Fibroblast of the aortic adventitia (primary cell): Measurements from ENCODE around the gene ANKRD13D. TPM values are rescaled to one million over a fixed set of nuclear protein-coding genes. Genes with fewer than 3 reads are reported as not detected.

Experiments used
- DNase-seq: peaks from one replicate; pipeline ENCODE4 v3.0.0-alpha.2; 2010; ENCODE audit warnings: low read depth
- H3K4me3 ChIP-seq: 2 replicates; pipeline ENCODE4 v1.5.1; 2011; ENCODE audit warnings: low read depth, mild to moderate bottlenecking, control low read depth, low read length, moderate library complexity
- CTCF ChIP-seq: IDR thresholded peaks from 2 replicates; pipeline ENCODE4 v1.5.1; 2011; ENCODE audit warnings: mild to moderate bottlenecking, low read length, control low read depth, inconsistent platforms; ENCODE audit not compliant: insufficient read depth
- total RNA-seq: library from RNA; depleted of rRNA; stranded (reverse); fragments of >200 nt; gene quantifications from 2 replicates; pipeline ENCODE4 v1.2.3, GENCODE V29; 2012; ENCODE audit warnings: low replicate concordance

Gene ANKRD13D
- total RNA-seq, 1 donor, result 25.3 TPM

- no peak for TF ChIP-seq CTCF
- no peak for DNase-seq
- no peak overlapping the region for H3K4me3 ChIP-seq
These were observed 34.3 kb upstream of the ANKRD13D start for GRCh38 chr11:67254798-67255197.

GRCh38 chr11:67255353-67255752 lies 33.8 kb upstream of the ANKRD13D start:
- TF ChIP-seq CTCF, result no peak
- H3K4me3 ChIP-seq, result no peak overlapping the region
- no peak for DNase-seq

GRCh38 chr11:67255864-67256263 lies 33.2 kb upstream of the ANKRD13D start:
- no peak overlapping the region for H3K4me3 ChIP-seq
- TF ChIP-seq CTCF, result no peak
- DNase-seq, result no peak

- no peak for DNase-seq
- no peak for TF ChIP-seq CTCF
- no peak overlapping the region for H3K4me3 ChIP-seq
These were observed 32.5 kb upstream of the ANKRD13D start for GRCh38 chr11:67256477-67257135.

GRCh38 chr11:67260406-67260805 lies 28.7 kb upstream of the ANKRD13D start:
- H3K4me3 ChIP-seq, result no peak overlapping the region
- no peak for TF ChIP-seq CTCF
- DNase-seq, result no peak

GRCh38 chr11:67260885-67261639 lies 28.0 kb upstream of the ANKRD13D start:
- DNase-seq, result peak; percentile 55
- H3K4me3 ChIP-seq, result peak overlapping the region; percentile 50

- peak overlapping the region; percentile 37 for H3K4me3 ChIP-seq
- DNase-seq, result no peak
- TF ChIP-seq CTCF, result peak; percentile 23
These were observed 27.5 kb upstream of the ANKRD13D start for GRCh38 chr11:67261640-67261945.
